K562 (cell line): ENCODE results near the gene CAMK2G. TPM values are rescaled to one million over a fixed set of nuclear protein-coding genes. Genes with fewer than 3 reads are reported as not detected.

ENCODE experiments used
- ATF1 ChIP-seq, 2 experiments: fragments of 450-650 bp in 1 of 2; IDR thresholded peaks; 2 replicates each; pipeline ENCODE4 v1.6.1; 2016; ENCODE audit warnings: missing compliant biosample characterization in 1 of 2, missing genetic modification characterization in 1 of 2
- CUX1 ChIP-seq: fragments of 200-800 bp; sonication (Bioruptor generic); IDR thresholded peaks from 2 replicates; pipeline ENCODE4 v1.6.1; 2016; ENCODE audit warnings: missing genetic modification characterization, missing compliant biosample characterization
- HBP1 ChIP-seq: fragments of 450-650 bp; formaldehyde crosslinking; IDR thresholded peaks from 2 replicates; pipeline ENCODE4 v1.4.0; 2022; ENCODE audit warnings: missing genetic modification characterization
- KAT2B ChIP-seq: IDR thresholded peaks from one replicate; pipeline ENCODE4 v1.6.1; 2012; ENCODE audit warnings: low read depth, mild to moderate bottlenecking, control low read depth, inconsistent platforms, low read length, moderate library complexity
- KDM1A ChIP-seq, 2 experiments: fragments of 450-650 bp; IDR thresholded peaks; 2 replicates each; pipeline ENCODE4 v1.6.1; 2016; ENCODE audit warnings: mild to moderate bottlenecking in 2 of 2
- MEF2A ChIP-seq: IDR thresholded peaks from 2 replicates; pipeline ENCODE4 v1.6.1; 2011; ENCODE audit warnings: low read depth, mild to moderate bottlenecking, low read length, moderate library complexity; ENCODE audit not compliant: control insufficient read depth
- PURB ChIP-seq: sonication (generic); formaldehyde crosslinking; IDR thresholded peaks from 2 replicates; pipeline ENCODE4 v1.9.0; 2021; ENCODE audit warnings: low read depth, mild to moderate bottlenecking, missing genetic modification reagents
- SIRT6 ChIP-seq: IDR thresholded peaks from one replicate; pipeline ENCODE4 v1.6.1; 2012; ENCODE audit warnings: low read depth, mild to moderate bottlenecking, control low read depth, inconsistent platforms, low read length, moderate library complexity
- SMARCA4 ChIP-seq: fragments of 450-650 bp; IDR thresholded peaks from 2 replicates; pipeline ENCODE4 v1.6.1; 2016
- SOX6 ChIP-seq: fragments of 450-650 bp; IDR thresholded peaks from 2 replicates; pipeline ENCODE4 v1.6.1; 2014; ENCODE audit warnings: mild to moderate bottlenecking
- SRF ChIP-seq, 2 experiments: fragments of 250-450, 450-650 bp in 1 of 2; sonication (Bioruptor Pico) in 1 of 2; sonication (generic) in 1 of 2; formaldehyde crosslinking; IDR thresholded peaks; 2 replicates each; pipeline versions ENCODE4 v1.5.0 to v1.5.1; 2020 to 2022; ENCODE audit warnings: mild to moderate bottlenecking in 1 of 2, missing genetic modification reagents in 1 of 2
- ZNF282 ChIP-seq: sonication (generic); formaldehyde crosslinking; IDR thresholded peaks from 2 replicates; pipeline ENCODE4 v1.8.1; 2023; ENCODE audit warnings: missing genetic modification reagents
- ZNF354B ChIP-seq: fragments of 250-450 bp; sonication (Bioruptor Pico); IDR thresholded peaks from 2 replicates; pipeline ENCODE4 v1.4.0; 2020
- ZNF695 ChIP-seq: fragments of 450-650 bp; formaldehyde crosslinking; IDR thresholded peaks from 2 replicates; pipeline ENCODE4 v1.4.0; 2020; ENCODE audit warnings: mild to moderate bottlenecking, moderate library complexity
- ZNF766 ChIP-seq: fragments of 200-800 bp; sonication (Bioruptor generic); conservative IDR thresholded peaks from 2 replicates; pipeline ENCODE4 v1.6.1; 2016; ENCODE audit warnings: missing genetic modification characterization, missing compliant biosample characterization
- polyA plus RNA-seq, 8 experiments: library from polyadenylated mRNA; depleted of rRNA in 4 of 8; stranded (reverse) in 5 of 8; unstranded in 3 of 8; fragments of >200 nt; fragmentation: Nextera tagmentation in 2 of 8; fragmentation: Illumina TruSeq in 1 of 8; extraction: Ambion mirVana in 2 of 8; extraction: Trizol in 1 of 8; gene quantifications; 2 replicates each; pipeline versions ENCODE4 v1.2.1 to v1.2.3, GENCODE V29; 2011 to 2014; ENCODE audit warnings: inconsistent platforms in 1 of 8, missing spikeins in 1 of 8
- total RNA-seq, 7 experiments: library from RNA; depleted of rRNA in 6 of 7; stranded (reverse); fragments of >200 nt in 6 of 7; fragmentation: Illumina TruSeq in 2 of 7; extraction: Trizol in 2 of 7; gene quantifications; 2 replicates each; pipeline versions ENCODE4 v1.2.1 to v1.2.3, GENCODE V29; 2011 to 2021; ENCODE audit warnings: low replicate concordance in 1 of 7
- TF ChIP-seq, protein P1 (sequence below): fragments of 450-650 bp; IDR thresholded peaks from 2 replicates; pipeline ENCODE4 v1.6.1; 2016
- TF ChIP-seq, protein P2 (sequence below): sonication (generic); formaldehyde crosslinking; IDR thresholded peaks from 2 replicates; pipeline ENCODE4 v1.8.0; 2022; ENCODE audit warnings: missing genetic modification reagents, mild to moderate bottlenecking, borderline replicate concordance

CAMK2G gene
- total and polyA plus RNA-seq, 9 of the 15 experiments (the other 6 are each of a cell fraction or from before 2014, with no cell fraction given), result 9.0 to 37.9 (median 32.6) TPM

DNA sequence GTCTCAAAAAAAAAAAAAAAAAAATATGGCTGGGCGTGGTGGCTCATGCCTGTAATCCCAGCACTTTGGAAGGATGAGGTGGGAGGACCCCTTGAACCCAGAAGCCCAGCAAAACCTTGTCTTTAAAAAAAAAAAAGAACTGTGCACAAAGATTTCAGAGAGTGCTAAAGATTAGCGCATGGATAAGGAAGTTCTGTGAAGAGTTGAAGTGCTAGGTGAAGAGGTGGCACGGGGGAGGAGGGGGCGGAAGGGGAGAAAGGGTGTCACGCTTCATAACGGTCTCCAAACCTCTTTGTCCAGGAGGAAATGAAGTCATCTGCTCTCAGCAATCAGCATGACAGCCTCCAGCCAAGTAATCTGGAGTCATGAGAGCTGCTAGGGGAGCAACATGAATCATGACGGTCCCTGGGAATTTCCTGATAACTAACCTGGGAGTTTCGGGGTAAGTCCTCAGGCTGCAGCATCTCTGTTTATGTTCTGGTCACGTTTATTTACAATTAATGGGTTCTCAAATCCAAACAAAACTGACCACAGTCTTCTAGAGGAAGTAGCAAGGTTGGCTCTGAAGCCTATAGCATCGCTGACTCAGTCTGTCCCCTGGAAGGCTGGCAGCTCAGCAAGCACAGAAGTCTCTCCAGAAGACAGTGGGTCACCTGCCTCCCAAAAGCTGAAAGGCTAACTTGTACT is 34.6 kb upstream of the CAMK2G start (continued):
- TF ChIP-seq CUX1, result no peak
- no peak for TF ChIP-seq KAT2B
- peak; percentile 87 for TF ChIP-seq SOX6
- TF ChIP-seq ZNF695 (CRISPR knock-in tag), result no peak
- peak; percentile 87 for TF ChIP-seq SMARCA4
- peak; percentile 84 to 90 for TF ChIP-seq KDM1A (IDR thresholded peaks at IDR 0.05)
- 0 out of 2 replicates have a peak, but pooled peaks have one; percentile 29 for TF ChIP-seq ZNF766 (CRISPR knock-in tag)
- TF ChIP-seq ZNF354B (CRISPR knock-in tag), result no peak
- TF ChIP-seq, protein P1, sequence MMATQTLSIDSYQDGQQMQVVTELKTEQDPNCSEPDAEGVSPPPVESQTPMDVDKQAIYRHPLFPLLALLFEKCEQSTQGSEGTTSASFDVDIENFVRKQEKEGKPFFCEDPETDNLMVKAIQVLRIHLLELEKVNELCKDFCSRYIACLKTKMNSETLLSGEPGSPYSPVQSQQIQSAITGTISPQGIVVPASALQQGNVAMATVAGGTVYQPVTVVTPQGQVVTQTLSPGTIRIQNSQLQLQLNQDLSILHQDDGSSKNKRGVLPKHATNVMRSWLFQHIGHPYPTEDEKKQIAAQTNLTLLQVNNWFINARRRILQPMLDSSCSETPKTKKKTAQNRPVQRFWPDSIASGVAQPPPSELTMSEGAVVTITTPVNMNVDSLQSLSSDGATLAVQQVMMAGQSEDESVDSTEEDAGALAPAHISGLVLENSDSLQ, result peak; percentile 92
- no peak for TF ChIP-seq MEF2A
- TF ChIP-seq, protein P2, sequence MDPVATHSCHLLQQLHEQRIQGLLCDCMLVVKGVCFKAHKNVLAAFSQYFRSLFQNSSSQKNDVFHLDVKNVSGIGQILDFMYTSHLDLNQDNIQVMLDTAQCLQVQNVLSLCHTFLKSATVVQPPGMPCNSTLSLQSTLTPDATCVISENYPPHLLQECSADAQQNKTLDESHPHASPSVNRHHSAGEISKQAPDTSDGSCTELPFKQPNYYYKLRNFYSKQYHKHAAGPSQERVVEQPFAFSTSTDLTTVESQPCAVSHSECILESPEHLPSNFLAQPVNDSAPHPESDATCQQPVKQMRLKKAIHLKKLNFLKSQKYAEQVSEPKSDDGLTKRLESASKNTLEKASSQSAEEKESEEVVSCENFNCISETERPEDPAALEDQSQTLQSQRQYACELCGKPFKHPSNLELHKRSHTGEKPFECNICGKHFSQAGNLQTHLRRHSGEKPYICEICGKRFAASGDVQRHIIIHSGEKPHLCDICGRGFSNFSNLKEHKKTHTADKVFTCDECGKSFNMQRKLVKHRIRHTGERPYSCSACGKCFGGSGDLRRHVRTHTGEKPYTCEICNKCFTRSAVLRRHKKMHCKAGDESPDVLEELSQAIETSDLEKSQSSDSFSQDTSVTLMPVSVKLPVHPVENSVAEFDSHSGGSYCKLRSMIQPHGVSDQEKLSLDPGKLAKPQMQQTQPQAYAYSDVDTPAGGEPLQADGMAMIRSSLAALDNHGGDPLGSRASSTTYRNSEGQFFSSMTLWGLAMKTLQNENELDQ (CRISPR knock-in tag), result no peak
- TF ChIP-seq SRF (CRISPR knock-in tag; IDR thresholded peaks at IDR 0.05), result no peak
- no peak for TF ChIP-seq ATF1 (CRISPR knock-in tag; IDR thresholded peaks at IDR 0.05)
- TF ChIP-seq ATF1 (tag; IDR thresholded peaks at IDR 0.05), result peak; percentile 60
- no peak for TF ChIP-seq HBP1 (CRISPR knock-in tag)
- no peak for TF ChIP-seq ZNF282 (CRISPR knock-in tag)
- TF ChIP-seq PURB (CRISPR knock-in tag), result no peak
- TF ChIP-seq SIRT6, result no peak
